Kidney epithelial cell (primary cell): ENCODE results near the gene TGFBR2. TPM values are rescaled to one million over a fixed set of nuclear protein-coding genes. Genes with fewer than 3 reads are reported as not detected.

Experiments used
- DNase-seq: peaks from one replicate; pipeline ENCODE4 v3.0.0-alpha.2; 2010; ENCODE audit warnings: low read depth
- H3K27me3 ChIP-seq: 2 replicates; pipeline ENCODE4 v1.6.0; 2011; ENCODE audit warnings: low read length; ENCODE audit not compliant: control insufficient read depth, insufficient read depth
- H3K36me3 ChIP-seq: 2 replicates; pipeline ENCODE4 v1.5.1; 2011; ENCODE audit warnings: low read length; ENCODE audit not compliant: control insufficient read depth, insufficient read depth
- H3K4me3 ChIP-seq: 2 replicates; pipeline ENCODE4 v1.5.1; 2011; ENCODE audit warnings: low read depth, mild to moderate bottlenecking, control low read depth, low read length
- total RNA-seq: library from RNA; depleted of rRNA; stranded (reverse); fragments of >200 nt; gene quantifications from 2 replicates; pipeline ENCODE4 v1.2.3, GENCODE V29; 2015
- TF ChIP-seq, protein P1 (sequence below): IDR thresholded peaks from 2 replicates; pipeline ENCODE4 v1.5.1; 2011; ENCODE audit warnings: mild to moderate bottlenecking, moderate library complexity, low read length, control low read depth, inconsistent platforms; ENCODE audit not compliant: insufficient read depth, poor library complexity, severe bottlenecking

Gene TGFBR2
- total RNA-seq, 1 donor from 2014 or later = 33.4 TPM

DNA sequence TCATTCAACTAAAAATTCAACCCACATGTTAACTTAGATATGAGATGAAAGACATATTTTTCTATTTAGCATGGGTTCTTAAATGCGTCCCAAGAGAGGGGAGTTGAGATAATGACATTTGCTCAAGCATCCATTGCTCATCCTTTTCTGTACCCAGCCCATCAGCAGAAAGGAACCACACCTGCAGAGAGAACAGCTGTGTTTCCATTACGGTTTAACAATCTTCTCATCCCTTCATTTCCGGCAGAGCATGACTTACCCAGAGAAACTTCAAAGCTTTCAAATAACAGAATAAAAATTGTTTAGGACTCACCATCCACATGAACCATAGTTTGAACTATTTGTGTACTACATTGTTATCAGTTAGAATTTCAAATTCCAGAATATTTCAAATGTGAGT lies 113.1 kb downstream of the TGFBR2 start:
- Histone ChIP-seq H3K36me3 (no peaks in the 10 kb centered on the region), H3K27me3 (no peaks in the 10 kb centered on the region), H3K4me3 (no peak overlapping the region)
- TF ChIP-seq, protein P1, sequence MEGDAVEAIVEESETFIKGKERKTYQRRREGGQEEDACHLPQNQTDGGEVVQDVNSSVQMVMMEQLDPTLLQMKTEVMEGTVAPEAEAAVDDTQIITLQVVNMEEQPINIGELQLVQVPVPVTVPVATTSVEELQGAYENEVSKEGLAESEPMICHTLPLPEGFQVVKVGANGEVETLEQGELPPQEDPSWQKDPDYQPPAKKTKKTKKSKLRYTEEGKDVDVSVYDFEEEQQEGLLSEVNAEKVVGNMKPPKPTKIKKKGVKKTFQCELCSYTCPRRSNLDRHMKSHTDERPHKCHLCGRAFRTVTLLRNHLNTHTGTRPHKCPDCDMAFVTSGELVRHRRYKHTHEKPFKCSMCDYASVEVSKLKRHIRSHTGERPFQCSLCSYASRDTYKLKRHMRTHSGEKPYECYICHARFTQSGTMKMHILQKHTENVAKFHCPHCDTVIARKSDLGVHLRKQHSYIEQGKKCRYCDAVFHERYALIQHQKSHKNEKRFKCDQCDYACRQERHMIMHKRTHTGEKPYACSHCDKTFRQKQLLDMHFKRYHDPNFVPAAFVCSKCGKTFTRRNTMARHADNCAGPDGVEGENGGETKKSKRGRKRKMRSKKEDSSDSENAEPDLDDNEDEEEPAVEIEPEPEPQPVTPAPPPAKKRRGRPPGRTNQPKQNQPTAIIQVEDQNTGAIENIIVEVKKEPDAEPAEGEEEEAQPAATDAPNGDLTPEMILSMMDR = no peak
- no peak for DNase-seq

DNA sequence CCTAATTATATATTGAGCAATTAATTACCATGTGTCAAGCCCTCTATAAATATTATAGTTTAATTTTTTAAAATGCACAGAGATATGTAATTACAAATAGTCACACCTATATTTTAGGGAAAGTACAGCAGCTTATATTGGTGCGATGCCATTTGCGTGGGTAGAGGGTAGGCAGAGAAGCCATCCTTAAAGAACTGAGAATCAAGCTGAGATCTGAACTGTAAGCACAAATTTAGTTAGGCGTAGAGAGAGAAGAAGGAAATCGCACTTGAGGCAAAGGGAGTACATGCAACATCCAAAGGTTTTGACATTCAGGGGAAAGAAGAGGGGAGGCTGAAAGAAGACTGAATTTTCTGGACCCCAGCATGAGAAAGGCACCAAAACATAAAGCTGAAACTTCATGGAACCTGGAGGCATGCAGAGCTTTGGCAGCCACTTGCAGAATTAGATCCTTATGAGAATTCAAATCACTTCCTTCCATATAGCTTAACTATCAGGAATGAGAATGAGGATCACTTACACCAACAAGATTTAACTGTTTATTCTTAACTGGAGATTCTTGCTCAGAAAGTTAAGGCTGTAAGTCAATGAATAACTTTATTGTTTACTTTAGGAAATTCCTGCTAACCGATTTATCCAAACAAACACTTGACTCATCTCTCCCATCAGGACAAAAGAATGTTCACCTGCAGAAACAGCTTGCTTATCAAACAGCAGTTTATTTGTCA lies 114.3 kb downstream of the TGFBR2 start:
- Histone ChIP-seq H3K4me3 (no peak overlapping the region), H3K27me3 (no peaks in the 10 kb centered on the region), H3K36me3 (no peaks in the 10 kb centered on the region)
- TF ChIP-seq, protein P1 = no peak
- DNase-seq = peak; percentile 94

DNA sequence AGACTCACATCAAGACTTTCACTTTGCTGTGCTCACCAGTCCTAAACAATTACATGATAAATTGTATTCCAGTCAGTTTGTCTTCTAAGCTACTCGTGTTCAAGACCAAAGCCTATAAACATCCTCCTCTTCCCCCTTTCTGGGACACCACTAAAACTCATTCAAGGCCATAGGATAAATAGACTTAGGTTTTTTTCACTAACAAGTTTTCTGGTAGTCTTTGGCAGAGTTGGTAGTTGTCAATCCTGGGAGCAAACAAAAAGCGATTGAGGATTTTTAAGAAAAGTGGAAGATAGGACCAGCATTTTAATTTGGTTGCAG lies 114.9 kb downstream of the TGFBR2 start:
- DNase-seq = no peak
- no peaks in the 10 kb centered on the region for H3K36me3 ChIP-seq
- H3K27me3 ChIP-seq = no peaks in the 10 kb centered on the region
- no peak overlapping the region for H3K4me3 ChIP-seq
- TF ChIP-seq, protein P1 = no peak

DNA sequence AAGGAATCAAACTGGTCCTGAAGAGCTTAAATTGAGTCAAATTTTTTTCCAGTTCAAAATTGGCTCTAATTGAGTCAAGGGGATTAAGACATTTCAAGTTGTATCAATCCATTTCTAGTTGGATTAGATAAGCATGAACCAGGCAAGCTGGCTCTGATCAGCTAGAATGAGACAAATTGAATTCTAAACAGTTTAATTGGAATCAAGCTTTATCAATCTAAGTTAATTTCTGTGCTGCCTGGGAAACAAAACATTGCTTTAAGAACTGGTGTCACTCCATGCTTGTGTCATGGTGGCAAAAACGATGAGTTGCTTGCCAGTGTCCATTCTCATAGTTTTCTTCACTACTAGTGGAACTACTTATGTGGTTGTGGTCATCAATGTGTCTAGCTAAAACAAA lies 116.8 kb downstream of the TGFBR2 start:
- TF ChIP-seq, protein P1 = no peak
- Histone ChIP-seq H3K4me3 (no peak overlapping the region), H3K36me3 (no peaks in the 10 kb centered on the region), H3K27me3 (no peaks in the 10 kb centered on the region)
- DNase-seq = no peak

DNA sequence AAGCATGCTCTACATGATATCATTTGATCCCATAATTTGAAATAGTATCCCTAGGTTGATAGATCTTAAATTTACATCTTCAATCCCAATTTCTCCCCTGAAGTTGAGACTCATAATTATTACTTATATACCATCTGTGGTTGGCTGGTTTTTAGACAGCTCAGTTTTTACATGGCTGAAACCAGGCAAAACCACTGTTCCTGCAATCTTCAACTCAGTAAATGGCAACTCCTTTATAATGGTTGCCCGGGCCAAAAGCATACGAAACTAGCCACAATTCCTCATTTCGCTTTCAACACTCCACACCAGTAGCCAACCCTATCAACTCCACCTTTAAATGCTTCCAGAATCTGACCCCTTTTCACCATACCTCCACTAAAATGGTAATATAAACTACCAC lies 118.5 kb downstream of the TGFBR2 start:
- no peaks in the 10 kb centered on the region for H3K27me3 ChIP-seq
- TF ChIP-seq, protein P1 = no peak
- no peak for DNase-seq
- H3K36me3 ChIP-seq = no peaks in the 10 kb centered on the region
- H3K4me3 ChIP-seq = no peak overlapping the region

DNA sequence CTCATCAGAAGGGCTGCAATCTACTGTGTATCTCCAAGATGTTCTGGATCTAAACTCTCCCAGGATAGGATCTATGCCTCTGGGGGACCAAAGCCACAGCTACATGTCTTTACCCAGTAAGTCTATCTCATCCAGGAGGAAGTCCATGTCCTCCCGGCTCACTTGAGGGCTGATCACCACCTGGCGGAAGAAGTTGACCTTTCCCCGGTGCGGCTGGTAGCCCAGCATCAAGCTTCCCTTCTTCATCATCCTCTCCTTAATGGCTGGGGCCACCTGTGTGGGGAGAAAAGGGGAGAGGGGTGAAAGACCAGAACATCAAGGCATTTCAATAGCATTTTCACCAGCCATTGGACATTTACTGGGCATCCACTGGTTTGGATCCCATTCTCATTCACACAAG lies 121.7 kb downstream of the TGFBR2 start:
- no peaks in the 10 kb centered on the region for H3K36me3 ChIP-seq
- H3K27me3 ChIP-seq = no peaks in the 10 kb centered on the region
- H3K4me3 ChIP-seq = no peak overlapping the region
- TF ChIP-seq, protein P1 = no peak
- no peak for DNase-seq
